Tibial nerve (tissue), 4 donors: ENCODE data around the gene GSC2.

ENCODE experiments used
- CTCF ChIP-seq, 5 experiments: fragments of 200-600 bp in 3 of 5; fragments of 450-650 bp in 2 of 5; sonication (generic) in 3 of 5; IDR thresholded peaks; one replicate each; pipeline ENCODE4 v1.5.1; 2016 to 2019; ENCODE audit warnings: antibody characterized with exemption in 5 of 5, mild to moderate bottlenecking in 3 of 5, moderate library complexity in 2 of 5
- EP300 ChIP-seq, 2 donors: sonication (generic); formaldehyde crosslinking; IDR thresholded peaks; one replicate each; pipeline ENCODE4 v1.6.1; 2017; ENCODE audit warnings: antibody characterized with exemption in 2 of 2, mild to moderate bottlenecking in 1 of 2
- POLR2A ChIP-seq, 2 donors: fragments of 450-650 bp; IDR thresholded peaks; one replicate each; pipeline ENCODE4 v1.6.1; 2017; ENCODE audit warnings: antibody characterized with exemption in 2 of 2, mild to moderate bottlenecking in 2 of 2, moderate library complexity in 2 of 2

- TF ChIP-seq CTCF (IDR thresholded peaks at IDR 0.05) (peak in 1 of 5 experiments; percentile 20), POLR2A (IDR thresholded peaks at IDR 0.05) (peak; percentile 74 to 88), EP300 (IDR thresholded peaks at IDR 0.05) (peak in 1 of 2 donors; percentile 83)
Observed at GRCh38 chr22:19122143-19122751, 27.8 kb downstream of the GSC2 start, which contains the start of gene DGCR2.
